NCI-H2107 treated with DMSO at 0.1 percent for 48 hours (cell line): ENCODE results near the gene GALNT18.

Experiments used
- DNase-seq: peaks from one replicate; lab custom pipeline; 2025; ENCODE audit not compliant: unreplicated experiment; lab: John Stamatoyannopoulos, UW

The GALNT18 gene

GRCh38 chr11:11320825-11321224, 301.0 kb downstream of the GALNT18 start:
- DNase-seq, result no peak

GRCh38 chr11:11318961-11319360, 302.8 kb downstream of the GALNT18 start:
- DNase-seq, result no peak

GRCh38 chr11:11318461-11318860, 303.3 kb downstream of the GALNT18 start:
- no peak for DNase-seq

DNA sequence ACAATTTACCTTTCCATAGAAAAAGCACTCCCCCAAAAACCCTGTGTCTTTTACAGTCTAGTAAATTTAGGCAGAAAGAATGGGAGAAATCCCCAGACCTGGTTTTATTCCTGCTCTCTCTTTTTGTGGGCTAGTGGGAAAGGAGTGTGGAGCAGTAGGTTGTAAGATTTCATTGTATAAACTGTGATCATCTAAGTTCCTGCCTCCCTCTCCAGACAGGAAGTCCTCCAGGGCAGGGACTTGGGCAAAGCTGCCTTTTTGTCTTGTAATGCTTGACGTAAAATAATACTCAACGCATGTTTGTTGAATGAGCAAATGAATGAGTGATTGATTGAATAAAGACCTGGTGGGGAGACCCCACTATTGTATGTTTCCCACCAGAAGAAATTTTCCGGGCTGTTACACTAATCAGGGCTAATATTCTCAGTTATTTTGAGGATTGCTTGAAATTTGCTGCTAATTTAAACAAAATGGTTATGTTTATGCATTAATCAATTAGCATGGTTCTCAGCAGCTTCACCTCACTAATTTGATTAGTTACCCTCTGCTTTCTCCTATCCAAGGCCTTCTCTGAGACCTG, 305.1 kb downstream of the GALNT18 start:
- DNase-seq, result no peak

DNA sequence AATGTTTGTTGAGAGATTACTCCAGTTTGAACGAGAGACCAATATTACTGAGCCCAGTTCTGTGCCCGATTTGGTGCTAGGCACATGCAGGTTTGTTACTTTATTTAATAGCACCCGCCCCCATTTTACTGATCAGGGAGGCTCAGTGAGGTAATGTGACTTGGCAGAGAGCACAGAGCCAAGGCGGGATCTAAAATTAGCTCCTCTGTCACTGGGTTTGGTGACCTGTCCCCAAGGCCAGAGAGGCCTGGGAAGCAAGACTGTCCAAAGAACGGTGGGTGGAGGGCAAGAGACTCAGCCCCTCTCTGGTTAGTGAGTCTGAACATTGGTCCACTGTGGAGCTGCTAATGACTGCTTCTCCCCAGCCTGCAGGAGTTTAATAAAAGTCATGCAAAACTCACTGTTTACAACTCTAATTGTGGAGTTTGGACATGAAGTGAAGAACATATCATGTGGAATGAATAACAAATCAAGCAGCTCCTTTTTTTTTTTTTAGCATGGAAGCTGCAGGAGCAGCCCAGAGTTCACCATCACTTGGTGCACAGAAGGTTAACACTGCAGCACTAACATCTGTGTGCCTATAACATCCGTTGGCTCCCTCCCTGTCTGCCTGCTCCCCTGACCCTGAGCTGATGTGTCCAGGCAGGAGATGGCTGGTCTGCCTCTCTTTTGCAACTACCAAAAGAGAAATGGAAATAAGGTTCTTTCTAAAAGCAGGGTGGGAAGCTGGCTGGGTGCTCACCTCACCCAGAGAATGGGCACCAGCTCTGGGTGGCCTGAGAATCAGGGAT, 307.7 kb downstream of the GALNT18 start:
- no peak for DNase-seq

DNA sequence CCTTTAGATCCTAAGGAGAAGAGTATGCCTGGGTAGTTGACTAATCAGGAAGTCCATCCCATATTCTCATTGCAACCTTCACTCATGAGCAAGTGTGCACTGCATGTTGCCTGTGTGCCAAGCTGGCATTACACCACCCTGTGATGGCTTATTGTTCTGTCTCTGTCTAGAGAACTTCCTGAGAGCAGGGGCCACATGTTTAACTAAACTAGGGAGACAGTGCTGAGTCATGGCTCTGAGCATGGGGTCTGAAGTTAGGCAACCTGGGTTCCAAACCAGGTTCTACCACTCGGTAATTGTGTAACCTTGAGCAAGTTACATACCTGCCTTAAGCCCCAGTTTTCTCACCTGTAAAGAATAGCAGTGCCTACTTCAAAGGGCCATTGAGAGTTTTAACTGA, 308.4 kb downstream of the GALNT18 start:
- no peak for DNase-seq

DNA sequence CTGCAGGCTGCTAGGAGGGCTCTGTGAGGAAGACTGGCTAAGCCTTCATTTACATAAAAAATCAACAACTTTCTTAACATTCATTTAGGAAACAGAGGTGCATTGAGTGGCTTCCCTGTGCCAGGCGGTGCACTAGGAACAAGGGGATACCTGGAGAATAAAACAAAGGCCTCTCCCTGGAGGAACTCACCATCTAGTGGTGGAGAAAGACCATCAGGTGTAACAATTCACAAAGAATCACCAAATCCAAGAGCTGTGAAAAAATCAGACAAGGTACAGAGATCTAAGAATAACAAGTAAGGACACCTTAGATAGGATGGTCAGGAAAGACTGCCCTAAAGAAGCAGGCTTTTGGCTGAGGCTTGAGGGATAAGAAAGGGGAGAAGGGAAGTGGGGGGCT, 309.1 kb downstream of the GALNT18 start:
- DNase-seq, result no peak

GRCh38 chr11:11311169-11311568, 310.6 kb downstream of the GALNT18 start:
- no peak for DNase-seq

DNA sequence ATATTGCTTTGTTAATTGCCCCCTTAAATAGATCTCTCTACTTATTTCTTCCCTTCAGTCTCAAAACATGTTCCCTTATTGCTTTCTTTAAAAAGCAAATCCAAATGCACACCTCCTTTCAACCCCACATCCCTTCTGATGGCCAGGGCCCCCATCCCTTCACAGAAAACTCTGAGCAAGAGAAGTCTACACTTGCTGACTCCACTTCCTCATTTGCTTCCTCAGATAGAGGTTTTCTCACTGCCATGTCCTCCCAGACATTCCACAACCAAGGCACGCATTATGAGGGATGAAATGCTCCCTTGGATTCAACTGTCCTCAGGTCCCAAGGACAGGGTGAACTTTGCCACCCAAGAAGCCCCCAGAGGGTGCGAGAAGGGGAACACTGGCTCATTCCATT, 311.9 kb downstream of the GALNT18 start:
- no peak for DNase-seq

- DNase-seq, result no peak
Observed at GRCh38 chr11:11308249-11308648, 313.6 kb downstream of the GALNT18 start.

GRCh38 chr11:11306855-11307254, 314.9 kb downstream of the GALNT18 start:
- no peak for DNase-seq

- no peak for DNase-seq
Observed at GRCh38 chr11:11304550-11304949, 317.3 kb downstream of the GALNT18 start.

DNA sequence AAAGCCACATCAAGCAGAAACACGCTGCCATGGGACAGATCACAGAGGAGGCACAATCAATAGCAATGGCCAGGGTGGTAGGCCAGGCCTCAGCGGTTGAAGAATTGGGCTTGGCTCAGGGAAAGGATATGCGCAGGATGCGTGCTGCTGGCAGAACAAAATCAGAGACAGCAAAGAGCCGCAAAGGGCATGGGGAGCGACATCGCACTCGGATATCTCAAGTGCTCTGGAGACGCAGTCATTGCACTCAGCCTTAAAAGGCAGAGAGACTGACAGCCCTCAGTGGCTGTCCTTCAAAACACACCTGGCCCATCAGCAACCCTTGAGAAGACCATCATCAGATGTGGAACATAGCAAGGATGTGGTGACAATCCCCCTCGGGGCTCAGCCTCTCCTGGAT, 319.2 kb downstream of the GALNT18 start:
- DNase-seq, result no peak

DNA sequence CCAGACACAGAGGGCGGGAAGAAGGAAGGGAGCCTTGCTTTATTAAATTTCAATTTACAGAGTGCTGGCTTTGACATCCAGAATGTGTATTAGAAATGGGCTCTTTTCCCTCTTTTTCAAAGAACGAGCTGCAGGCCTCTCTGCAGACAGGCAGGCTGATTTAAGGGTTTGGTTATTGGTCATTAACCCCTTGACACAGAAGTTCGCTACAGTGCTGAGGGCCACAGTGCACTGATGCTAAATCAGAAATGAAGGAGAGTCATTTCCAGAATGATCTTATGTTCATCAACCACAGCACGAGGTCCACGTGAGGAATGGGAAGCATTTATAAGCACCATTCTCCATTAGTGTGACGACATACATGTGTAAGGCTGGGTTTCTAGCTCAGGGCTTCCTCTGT, 320.6 kb downstream of the GALNT18 start:
- DNase-seq, result no peak

DNA sequence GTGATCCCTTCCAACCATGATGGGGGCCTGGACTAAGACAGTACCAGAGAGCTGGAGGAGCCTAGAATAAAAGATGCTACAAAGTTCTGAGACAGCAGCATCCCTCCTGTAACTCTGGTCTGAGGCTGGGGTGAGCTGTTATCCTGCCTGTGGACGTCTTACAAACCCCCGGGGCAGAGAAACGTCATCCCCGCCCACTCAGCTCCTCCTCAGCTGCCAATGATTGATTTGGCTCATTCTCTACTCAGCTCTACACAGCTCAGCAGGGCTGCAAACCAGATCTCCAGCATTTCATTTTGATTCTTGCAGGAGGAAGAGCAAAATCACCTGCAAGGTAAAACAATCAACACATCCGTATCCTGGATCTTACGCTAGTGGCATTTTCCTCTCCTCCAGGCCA, 324.2 kb downstream of the GALNT18 start:
- DNase-seq, result no peak

GRCh38 chr11:11296434-11296833, 325.4 kb downstream of the GALNT18 start:
- peak; percentile 41 for DNase-seq

DNA sequence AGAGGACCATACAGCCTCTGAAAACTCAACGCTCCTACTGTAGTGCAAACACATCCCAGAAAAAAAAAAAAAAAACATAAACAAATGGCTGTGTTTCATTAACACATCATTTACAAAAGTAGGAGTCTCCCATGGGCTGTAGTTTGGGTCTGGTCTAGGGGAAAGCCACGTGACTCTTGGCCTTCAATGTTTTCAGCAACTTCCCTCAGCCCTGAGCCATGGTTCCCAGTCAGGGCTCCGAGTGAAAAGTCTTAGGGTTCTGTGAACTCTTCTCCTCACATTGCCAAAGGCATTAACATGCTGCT, 327.3 kb downstream of the GALNT18 start:
- DNase-seq, result no peak

DNA sequence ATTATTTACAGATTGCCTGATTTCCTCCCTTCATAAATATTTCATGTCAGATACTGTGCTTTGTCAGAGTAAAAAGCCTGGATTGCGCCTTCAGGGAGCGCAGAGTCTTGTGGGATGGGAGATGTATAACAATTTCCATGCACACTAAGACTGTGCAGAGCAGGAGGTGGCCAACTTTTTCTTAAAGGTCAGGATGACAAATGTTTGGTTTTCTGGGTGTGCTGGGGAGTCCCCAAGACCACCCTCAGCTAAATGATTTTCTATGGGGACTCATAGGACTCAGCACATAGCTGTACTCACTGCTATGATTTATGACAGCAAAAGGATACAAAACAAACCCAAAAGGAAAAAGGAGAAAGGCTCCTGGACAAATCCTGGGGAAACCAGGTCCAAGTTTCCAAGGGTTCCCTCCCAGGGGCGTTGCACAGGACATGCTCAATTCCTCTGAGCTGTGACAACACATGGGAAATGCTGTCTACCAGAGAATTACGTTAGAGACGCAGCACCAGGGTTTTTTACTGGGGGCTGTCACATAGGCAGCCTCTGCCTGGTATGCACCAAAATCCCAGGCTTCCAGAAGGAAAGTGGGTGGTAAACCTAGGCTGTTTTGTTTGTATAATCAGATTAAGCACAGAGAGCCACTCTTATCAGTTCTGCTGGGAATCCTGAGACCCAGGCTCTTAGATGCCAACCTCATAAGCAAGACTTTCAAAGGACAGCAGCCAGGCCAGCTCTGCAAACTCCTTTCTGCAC, 327.8 kb downstream of the GALNT18 start:
- DNase-seq, result no peak

GRCh38 chr11:11292839-11293238, 329.0 kb downstream of the GALNT18 start:
- no peak for DNase-seq

- peak; percentile 24 for DNase-seq
Observed at GRCh38 chr11:11291041-11292015, 330.5 kb downstream of the GALNT18 start.

DNA sequence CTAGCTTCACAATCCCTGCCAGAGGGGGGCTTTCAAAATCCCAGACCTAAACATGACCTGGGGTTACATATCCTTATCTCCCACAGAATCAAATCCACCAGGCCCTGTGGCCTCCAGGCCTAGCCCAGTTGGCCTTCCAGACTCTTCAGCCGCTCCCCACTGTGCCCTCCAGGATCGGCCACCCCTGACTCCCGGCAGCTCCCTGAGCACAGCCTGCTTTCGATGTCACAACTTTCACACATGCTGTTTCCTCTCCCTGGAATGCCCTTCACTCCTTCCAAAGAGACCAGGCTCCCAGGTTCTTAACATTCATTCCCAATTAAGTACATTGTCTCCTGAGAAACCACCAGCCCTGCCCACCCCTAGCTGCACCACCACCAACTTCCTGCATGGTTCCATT, 331.5 kb downstream of the GALNT18 start:
- no peak for DNase-seq
